HepG2 (cell line): ENCODE measurements around the gene PRELID1. TPM values are rescaled to one million over a fixed set of nuclear protein-coding genes. Genes with fewer than 3 reads are reported as not detected.

Source experiments
- CSRNP2 ChIP-seq: sonication (generic); formaldehyde crosslinking; conservative IDR thresholded peaks from 2 replicates; pipeline ENCODE4 v1.8.0; 2022; ENCODE audit warnings: low read depth, missing genetic modification reagents
- HNF4A ChIP-seq: sonication (generic); formaldehyde crosslinking; IDR thresholded peaks from 2 replicates; pipeline ENCODE4 v1.4.0; 2020; ENCODE audit warnings: missing genetic modification reagents
- HOXA3 ChIP-seq: sonication (generic); formaldehyde crosslinking; IDR thresholded peaks from 2 replicates; pipeline ENCODE4 v1.5.0; 2020; ENCODE audit warnings: missing genetic modification reagents
- KDM6A ChIP-seq: IDR thresholded peaks from 2 replicates; pipeline ENCODE4 v1.6.1; 2016; ENCODE audit warnings: low read depth
- MBNL3 ChIP-seq: fragments of 250-450 bp; sonication (Bioruptor Pico); conservative IDR thresholded peaks from 2 replicates; pipeline ENCODE4 v1.8.0; 2022; ENCODE audit warnings: mild to moderate bottlenecking, inconsistent platforms
- MIER2 ChIP-seq: IDR thresholded peaks from 2 replicates; pipeline ENCODE4 v1.6.1; 2016; ENCODE audit warnings: missing biosample characterization, missing genetic modification reagents
- NFAT5 ChIP-seq: sonication (generic); formaldehyde crosslinking; IDR thresholded peaks from 2 replicates; pipeline ENCODE4 v1.4.0; 2020; ENCODE audit warnings: missing genetic modification reagents
- NFIC ChIP-seq: IDR thresholded peaks from 2 replicates; pipeline ENCODE4 v1.6.1; 2012; ENCODE audit warnings: mild to moderate bottlenecking, low read length, inconsistent platforms
- PLRG1 ChIP-seq: fragments of 450-650 bp; conservative IDR thresholded peaks from 2 replicates; pipeline ENCODE4 v1.6.1; 2016
- SP1 ChIP-seq, 2 experiments: fragments of 450-650 bp in 1 of 2; sonication (generic) in 1 of 2; formaldehyde crosslinking in 1 of 2; IDR thresholded peaks; 2 replicates each; pipeline versions ENCODE4 v1.4.0 to v1.6.1; 2016 to 2020; ENCODE audit warnings: missing genetic modification reagents in 1 of 2
- TCF12 ChIP-seq, 2 experiments: fragments of 450-650 bp in 1 of 2; sonication (generic) in 1 of 2; formaldehyde crosslinking in 1 of 2; IDR thresholded peaks; 2 replicates each; pipeline versions ENCODE4 v1.6.1 to v1.8.0; 2017 to 2022; ENCODE audit warnings: antibody characterized with exemption in 1 of 2, mild to moderate bottlenecking in 1 of 2, missing genetic modification reagents in 1 of 2, moderate library complexity in 1 of 2
- ZFP82 ChIP-seq: sonication (generic); formaldehyde crosslinking; IDR thresholded peaks from 2 replicates; pipeline ENCODE4 v1.5.1; 2020; ENCODE audit warnings: mild to moderate bottlenecking, missing genetic modification reagents, borderline replicate concordance
- ZNF143 ChIP-seq: sonication (generic); formaldehyde crosslinking; IDR thresholded peaks from 2 replicates; pipeline ENCODE4 v1.4.0; 2020; ENCODE audit warnings: missing genetic modification reagents
- ZNF230 ChIP-seq: sonication (generic); formaldehyde crosslinking; IDR thresholded peaks from 2 replicates; pipeline ENCODE4 v1.4.0; 2020; ENCODE audit warnings: mild to moderate bottlenecking, missing genetic modification reagents
- ZNF547 ChIP-seq: sonication (generic); formaldehyde crosslinking; IDR thresholded peaks from 2 replicates; pipeline ENCODE4 v1.5.1; 2020; ENCODE audit warnings: mild to moderate bottlenecking, missing genetic modification reagents
- ZNF567 ChIP-seq: sonication (generic); formaldehyde crosslinking; IDR thresholded peaks from 2 replicates; pipeline ENCODE4 v1.8.1; 2023; ENCODE audit warnings: mild to moderate bottlenecking, missing genetic modification reagents, borderline replicate concordance
- ZNF703 ChIP-seq: sonication (generic); formaldehyde crosslinking; IDR thresholded peaks from 2 replicates; pipeline ENCODE4 v1.5.1; 2020; ENCODE audit warnings: missing genetic modification reagents, mild to moderate bottlenecking, moderate library complexity, borderline replicate concordance
- polyA plus RNA-seq, 8 experiments: library from polyadenylated mRNA; depleted of rRNA in 3 of 8; stranded (reverse) in 7 of 8; unstranded in 1 of 8; fragments of >200 nt; fragmentation: Illumina TruSeq in 4 of 8; extraction: Trizol in 4 of 8; gene quantifications; 2 replicates each; pipeline versions ENCODE4 v1.2.1 to v1.2.3, GENCODE V29; 2011 to 2016; ENCODE audit warnings: low read depth in 4 of 8, missing spikeins in 1 of 8, mixed read lengths in 1 of 8; ENCODE audit not compliant: insufficient read depth in 1 of 8
- total RNA-seq, 5 experiments: library from RNA; depleted of rRNA; stranded (reverse); fragments of >200 nt; fragmentation: Illumina TruSeq; extraction: Trizol; gene quantifications; 2 replicates each; pipeline ENCODE4 v1.2.3, GENCODE V29; 2016; ENCODE audit warnings: low read depth in 1 of 5
- TF ChIP-seq, protein P1 (sequence below): sonication (generic); formaldehyde crosslinking; IDR thresholded peaks from 2 replicates; pipeline ENCODE4 v1.4.0; 2020; ENCODE audit warnings: missing genetic modification reagents, borderline replicate concordance

The PRELID1 gene
- total and polyA plus RNA-seq, 2 of the 13 experiments (the other 11 are each of a cell fraction or from before 2014, with no cell fraction given), result 250 to 271 TPM

- TF ChIP-seq NFAT5 (CRISPR knock-in tag) (peak; percentile 52; the same call in 1 of the 2 replicates), TCF12 (IDR thresholded peaks at IDR 0.05) (no peak), TCF12 (CRISPR knock-in tag; IDR thresholded peaks at IDR 0.05) (0 out of 2 replicates have a peak, but pooled peaks have one; percentile 55), ZNF143 (CRISPR knock-in tag) (no peak), MIER2 (CRISPR knock-in tag) (no peak), ZNF703 (CRISPR knock-in tag) (no peak; the same call in 1 of the 2 replicates), ZFP82 (CRISPR knock-in tag) (peak; percentile 96; the same call in 1 of the 2 replicates), ZNF547 (peak; percentile 91), PLRG1 (no peak), NFIC (no peak), HOXA3 (CRISPR knock-in tag) (peak; percentile 96), ZNF230 (CRISPR knock-in tag) (peak; percentile 53; the same call in 1 of the 2 replicates), HNF4A (CRISPR knock-in tag) (0 out of 2 replicates have a peak, but pooled peaks have one; percentile 9), SP1 (IDR thresholded peaks at IDR 0.05) (no peak), SP1 (CRISPR knock-in tag; IDR thresholded peaks at IDR 0.05) (peak; percentile 95), CSRNP2 (0 out of 2 replicates have a peak, but pooled peaks have one; percentile 74), MBNL3 (CRISPR knock-in tag) (no peak), KDM6A (no peak), ZNF567 (CRISPR knock-in tag) (peak; percentile 90)
- TF ChIP-seq, protein P1, sequence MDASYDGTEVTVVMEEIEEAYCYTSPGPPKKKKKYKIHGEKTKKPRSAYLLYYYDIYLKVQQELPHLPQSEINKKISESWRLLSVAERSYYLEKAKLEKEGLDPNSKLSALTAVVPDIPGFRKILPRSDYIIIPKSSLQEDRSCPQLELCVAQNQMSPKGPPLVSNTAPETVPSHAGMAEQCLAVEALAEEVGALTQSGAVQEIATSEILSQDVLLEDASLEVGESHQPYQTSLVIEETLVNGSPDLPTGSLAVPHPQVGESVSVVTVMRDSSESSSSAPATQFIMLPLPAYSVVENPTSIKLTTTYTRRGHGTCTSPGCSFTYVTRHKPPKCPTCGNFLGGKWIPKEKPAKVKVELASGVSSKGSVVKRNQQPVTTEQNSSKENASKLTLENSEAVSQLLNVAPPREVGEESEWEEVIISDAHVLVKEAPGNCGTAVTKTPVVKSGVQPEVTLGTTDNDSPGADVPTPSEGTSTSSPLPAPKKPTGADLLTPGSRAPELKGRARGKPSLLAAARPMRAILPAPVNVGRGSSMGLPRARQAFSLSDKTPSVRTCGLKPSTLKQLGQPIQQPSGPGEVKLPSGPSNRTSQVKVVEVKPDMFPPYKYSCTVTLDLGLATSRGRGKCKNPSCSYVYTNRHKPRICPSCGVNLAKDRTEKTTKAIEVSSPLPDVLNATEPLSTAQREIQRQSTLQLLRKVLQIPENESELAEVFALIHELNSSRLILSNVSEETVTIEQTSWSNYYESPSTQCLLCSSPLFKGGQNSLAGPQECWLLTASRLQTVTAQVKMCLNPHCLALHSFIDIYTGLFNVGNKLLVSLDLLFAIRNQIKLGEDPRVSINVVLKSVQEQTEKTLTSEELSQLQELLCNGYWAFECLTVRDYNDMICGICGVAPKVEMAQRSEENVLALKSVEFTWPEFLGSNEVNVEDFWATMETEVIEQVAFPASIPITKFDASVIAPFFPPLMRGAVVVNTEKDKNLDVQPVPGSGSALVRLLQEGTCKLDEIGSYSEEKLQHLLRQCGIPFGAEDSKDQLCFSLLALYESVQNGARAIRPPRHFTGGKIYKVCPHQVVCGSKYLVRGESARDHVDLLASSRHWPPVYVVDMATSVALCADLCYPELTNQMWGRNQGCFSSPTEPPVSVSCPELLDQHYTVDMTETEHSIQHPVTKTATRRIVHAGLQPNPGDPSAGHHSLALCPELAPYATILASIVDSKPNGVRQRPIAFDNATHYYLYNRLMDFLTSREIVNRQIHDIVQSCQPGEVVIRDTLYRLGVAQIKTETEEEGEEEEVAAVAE (CRISPR knock-in tag), result 0 out of 2 replicates have a peak, but pooled peaks have one; percentile 38
Observed at GRCh38 chr5:177303121-177303924, at the start of gene PRELID1, which contains the start of gene RAB24 (continued).
